PC-9 (cell line): ENCODE results near the gene AIP.

ENCODE experiments used
- CTCF ChIP-seq: fragments of 200-600 bp; sonication (generic); conservative IDR thresholded peaks from 2 replicates; pipeline ENCODE4 v1.6.1; 2017; ENCODE audit warnings: mixed run types, antibody characterized with exemption, mild to moderate bottlenecking, moderate library complexity
- EZH2 ChIP-seq: fragments of 200-600 bp; sonication (generic); IDR thresholded peaks from 2 replicates; pipeline ENCODE4 v1.8.0; 2017; ENCODE audit warnings: antibody characterized with exemption, low read depth

GRCh38 chr11:67492801-67493547 lies 10.1 kb downstream of the AIP start:
- no peak for TF ChIP-seq CTCF
- no peak for TF ChIP-seq EZH2
